ENCODE results near the gene G6PC3.
"Not testable (repeated sequence)": the region's sequence is repeated elsewhere in the genome, so short reads cannot be mapped to it uniquely, and the experiment has no call there.

Gene G6PC3

GRCh38 chr17:44109312-44109630 is 38.7 kb downstream of the G6PC3 start:
- no peak for DNase-seq (ENCODE audit: low read depth)

GRCh38 chr17:44110011-44110686 is 39.6 kb downstream of the G6PC3 start:
- no peak for DNase-seq (ENCODE audit: low read depth)

- DNase-seq (ENCODE audit: low read depth), result peak; percentile 48
Observed at GRCh38 chr17:44110823-44111633, 40.5 kb downstream of the G6PC3 start.

GRCh38 chr17:44111777-44112176 is 41.2 kb downstream of the G6PC3 start:
- DNase-seq (ENCODE audit: low read depth), result no peak

GRCh38 chr17:44112284-44113280 is 42.0 kb downstream of the G6PC3 start:
- DNase-seq (ENCODE audit: low read depth), result no peak

GRCh38 chr17:44113382-44113781 is 42.8 kb downstream of the G6PC3 start:
- no peak for DNase-seq (ENCODE audit: low read depth)

GRCh38 chr17:44113868-44114840 is 43.6 kb downstream of the G6PC3 start:
- DNase-seq (ENCODE audit: low read depth), result no peak

- no peak for DNase-seq (ENCODE audit: low read depth)
Observed at GRCh38 chr17:44115585-44116415, 45.3 kb downstream of the G6PC3 start.

- DNase-seq (ENCODE audit: low read depth), result no peak
Observed at GRCh38 chr17:44117351-44117750, 46.8 kb downstream of the G6PC3 start.

GRCh38 chr17:44118427-44119050 is 48.0 kb downstream of the G6PC3 start:
- no peak for DNase-seq (ENCODE audit: low read depth)

GRCh38 chr17:44119062-44119461 is 48.5 kb downstream of the G6PC3 start:
- DNase-seq (ENCODE audit: low read depth), result no peak

- no peak for DNase-seq (ENCODE audit: low read depth)
Observed at GRCh38 chr17:44119798-44120197, 49.3 kb downstream of the G6PC3 start.

GRCh38 chr17:44120281-44120680 is 49.7 kb downstream of the G6PC3 start:
- DNase-seq (ENCODE audit: low read depth), result not testable (repeated sequence)

- DNase-seq (ENCODE audit: low read depth), result no peak
Observed at GRCh38 chr17:44120851-44121605, 50.5 kb downstream of the G6PC3 start.

GRCh38 chr17:44121997-44122815 is 51.7 kb downstream of the G6PC3 start:
- no peak for DNase-seq (ENCODE audit: low read depth)

GRCh38 chr17:44122816-44123355 is 52.4 kb downstream of the G6PC3 start:
- no peak for DNase-seq (ENCODE audit: low read depth)

GRCh38 chr17:44123356-44124117 is 53.0 kb downstream of the G6PC3 start, which contains the start of gene HDAC5:
HDAC5 (minus strand) TSS chr17:44123641; CDS start chr17:44117515, 6,126 bp downstream.
- DNase-seq (ENCODE audit: low read depth), result peak; percentile 95

All from activated T-cell treated with anti-CD3 and anti-CD28 coated beads for 48 hours (primary cell).